ENCODE results near the gene OSGIN1.

The OSGIN1 gene

GRCh38 chr16:83955218-83956130, 2.4 kb downstream of the OSGIN1 start:
- in situ Hi-C loops (cut with MboI; ENCODE audit: low sequenced_read_pairs): loop anchor here (10.0 to 25.0 kb wide), 3 partner anchors 109 to 532 kb away; partner anchors contain the start of genes ADAD2 and TAF1C

- in situ Hi-C loops (cut with MboI; ENCODE audit: low sequenced_read_pairs): loop anchor here (10.0 to 25.0 kb wide), 3 partner anchors 108 to 531 kb away; partner anchors contain the start of genes ADAD2 and TAF1C
These were observed 3.6 kb downstream of the OSGIN1 start for GRCh38 chr16:83956336-83957289.

- in situ Hi-C loops (cut with MboI; ENCODE audit: low sequenced_read_pairs): loop anchor here (10.0 to 25.0 kb wide), 3 partner anchors 107 to 530 kb away; partner anchors contain the start of genes ADAD2 and TAF1C
These were observed 4.3 kb downstream of the OSGIN1 start for GRCh38 chr16:83957296-83957855.

GRCh38 chr16:83958137-83958845, 5.3 kb downstream of the OSGIN1 start:
- in situ Hi-C loops (cut with MboI; ENCODE audit: low sequenced_read_pairs): loop anchor here (10.0 to 25.0 kb wide), 3 partner anchors 107 to 529 kb away; partner anchors contain the start of genes ADAD2 and TAF1C

GRCh38 chr16:83958846-83959565, 6.0 kb downstream of the OSGIN1 start:
- in situ Hi-C loops (cut with MboI; ENCODE audit: low sequenced_read_pairs): loop anchor here (10.0 to 25.0 kb wide), 3 partner anchors 106 to 528 kb away; partner anchors contain the start of genes ADAD2 and TAF1C

- in situ Hi-C loops (cut with MboI; ENCODE audit: low sequenced_read_pairs): loop anchor here (10.0 to 25.0 kb wide), 3 partner anchors 105 to 527 kb away; partner anchors contain the start of genes ADAD2 and TAF1C
These were observed 6.8 kb downstream of the OSGIN1 start for GRCh38 chr16:83959656-83960434.

- in situ Hi-C loops (cut with MboI; ENCODE audit: low sequenced_read_pairs): loop anchor here (25.0 kb wide), 2 partner anchors 227 to 527 kb away; partner anchors contain the start of genes ADAD2 and TAF1C
These were observed 7.6 kb downstream of the OSGIN1 start for GRCh38 chr16:83960521-83961249.

- in situ Hi-C loops (cut with MboI; ENCODE audit: low sequenced_read_pairs): loop anchor here (25.0 kb wide), 2 partner anchors 226 to 526 kb away; partner anchors contain the start of genes ADAD2 and TAF1C
These were observed 8.6 kb downstream of the OSGIN1 start for GRCh38 chr16:83961591-83961990.

GRCh38 chr16:83963277-83964119, 10.5 kb downstream of the OSGIN1 start:
- in situ Hi-C loops (cut with MboI; ENCODE audit: low sequenced_read_pairs): loop anchor here (25.0 kb wide), 2 partner anchors 224 to 524 kb away; partner anchors contain the start of genes ADAD2 and TAF1C

- in situ Hi-C loops (cut with MboI; ENCODE audit: low sequenced_read_pairs): loop anchor here (25.0 kb wide), 2 partner anchors 222 to 522 kb away; partner anchors contain the start of genes ADAD2 and TAF1C
These were observed 11.8 kb downstream of the OSGIN1 start for GRCh38 chr16:83964684-83965443.

GRCh38 chr16:83965444-83966152, 12.6 kb downstream of the OSGIN1 start:
- in situ Hi-C loops (cut with MboI; ENCODE audit: low sequenced_read_pairs): loop anchor here (25.0 kb wide), 2 partner anchors 222 to 522 kb away; partner anchors contain the start of genes ADAD2 and TAF1C

GRCh38 chr16:83966153-83966696, 13.2 kb downstream of the OSGIN1 start:
- in situ Hi-C loops (cut with MboI; ENCODE audit: low sequenced_read_pairs): loop anchor here (25.0 kb wide), 2 partner anchors 221 to 521 kb away; partner anchors contain the start of genes ADAD2 and TAF1C

GRCh38 chr16:83967091-83967490, 14.1 kb downstream of the OSGIN1 start:
- in situ Hi-C loops (cut with MboI; ENCODE audit: low sequenced_read_pairs): loop anchor here (25.0 kb wide), 2 partner anchors 220 to 520 kb away; partner anchors contain the start of genes ADAD2 and TAF1C

- in situ Hi-C loops (cut with MboI; ENCODE audit: low sequenced_read_pairs): loop anchor here (25.0 kb wide), 2 partner anchors 219 to 519 kb away; partner anchors contain the start of genes ADAD2 and TAF1C
These were observed 14.8 kb downstream of the OSGIN1 start, which contains the start of gene NECAB2 for GRCh38 chr16:83967838-83968305. NECAB2 (plus strand) TSS chr16:83968244; CDS start chr16:83968649, 405 bp downstream.

Measured in HL-60/S4 (cell line).